ENCODE results near the gene CDK15.

CDK15 gene

GRCh38 chr2:201860636-201861066 is 54.3 kb downstream of the CDK15 start:
- Histone ChIP-seq H3K4me3 (ENCODE audit: low read depth, low read length, poor library complexity, severe bottlenecking) (no peak overlapping the region), H2AFZ (ENCODE audit: low read length) (no peak overlapping the region)
- TF ChIP-seq CTCF (IDR thresholded peaks at IDR 0.05; ENCODE audit: low read length) (peak; percentile 77), EZH2 (IDR thresholded peaks at IDR 0.05; ENCODE audit: borderline replicate concordance, low read length) (no peak)

GRCh38 chr2:201862843-201863242 is 56.5 kb downstream of the CDK15 start:
- H3F3A ChIP-seq (ENCODE audit: insufficient read depth, low read length) = no peaks in the 10 kb centered on the region
- TF ChIP-seq EZH2 (IDR thresholded peaks at IDR 0.05; ENCODE audit: borderline replicate concordance, low read length) (no peak), CTCF (IDR thresholded peaks at IDR 0.05; ENCODE audit: low read length) (no peak)

More at GRCh38 chr2:201860636-201861066, 54.3 kb downstream of the CDK15 start:
- no peak overlapping the region for H3K9ac ChIP-seq (ENCODE audit: low read length)
- H3K4me1 ChIP-seq (ENCODE audit: insufficient read depth, low read length, severe bottlenecking) = no peaks in the 10 kb centered on the region
- no peaks in the 10 kb centered on the region for H3K27me3 ChIP-seq (ENCODE audit: insufficient read depth, low read length)
- H3K36me3 ChIP-seq (ENCODE audit: insufficient read depth, low read length) = no peaks in the 10 kb centered on the region
- H3F3A ChIP-seq (ENCODE audit: insufficient read depth, low read length) = no peaks in the 10 kb centered on the region
- H3K4me2 ChIP-seq (ENCODE audit: low read length) = no peak overlapping the region
- no peaks in the 10 kb centered on the region for H4K20me1 ChIP-seq (ENCODE audit: insufficient read depth, low read length)
- H3K9me3 ChIP-seq (ENCODE audit: low read length) = no peaks in the 10 kb centered on the region
- no peaks in the 10 kb centered on the region for H3K79me2 ChIP-seq (ENCODE audit: insufficient read depth, low read length)
- no peak overlapping the region for H3K27ac ChIP-seq (ENCODE audit: low read depth, low read length, poor library complexity, severe bottlenecking)
- H3K9me2 ChIP-seq (ENCODE audit: low read depth, low read length) = no peaks in the 10 kb centered on the region

GRCh38 chr2:201866643-201867473 is 60.5 kb downstream of the CDK15 start:
- Histone ChIP-seq H2AFZ (ENCODE audit: low read length) (no peak overlapping the region), H3K27ac (ENCODE audit: low read depth, low read length, poor library complexity, severe bottlenecking) (no peak overlapping the region), H3K4me3 (ENCODE audit: low read depth, low read length, poor library complexity, severe bottlenecking) (no peak overlapping the region), H3K27me3 (ENCODE audit: insufficient read depth, low read length) (no peaks in the 10 kb centered on the region), H3K36me3 (ENCODE audit: insufficient read depth, low read length) (no peaks in the 10 kb centered on the region), H3K4me1 (ENCODE audit: insufficient read depth, low read length, severe bottlenecking) (no peaks in the 10 kb centered on the region), H3K9ac (ENCODE audit: low read length) (no peak overlapping the region), H3K9me2 (ENCODE audit: low read depth, low read length) (no peaks in the 10 kb centered on the region), H3K79me2 (ENCODE audit: insufficient read depth, low read length) (no peaks in the 10 kb centered on the region), H3F3A (ENCODE audit: insufficient read depth, low read length) (no peaks in the 10 kb centered on the region), H4K20me1 (ENCODE audit: insufficient read depth, low read length) (no peaks in the 10 kb centered on the region), H3K9me3 (ENCODE audit: low read length) (no peaks in the 10 kb centered on the region), H3K4me2 (ENCODE audit: low read length) (no peak overlapping the region)
- TF ChIP-seq EZH2 (IDR thresholded peaks at IDR 0.05; ENCODE audit: borderline replicate concordance, low read length) = no peak
- no peak for TF ChIP-seq CTCF (IDR thresholded peaks at IDR 0.05; ENCODE audit: low read length)

More at GRCh38 chr2:201862843-201863242, 56.5 kb downstream of the CDK15 start:
- H3K27me3 ChIP-seq (ENCODE audit: insufficient read depth, low read length) = no peaks in the 10 kb centered on the region
- H3K9ac ChIP-seq (ENCODE audit: low read length) = no peak overlapping the region
- H3K9me3 ChIP-seq (ENCODE audit: low read length) = no peaks in the 10 kb centered on the region
- H3K4me3 ChIP-seq (ENCODE audit: low read depth, low read length, poor library complexity, severe bottlenecking) = no peak overlapping the region
- H3K4me2 ChIP-seq (ENCODE audit: low read length) = no peak overlapping the region
- no peaks in the 10 kb centered on the region for H4K20me1 ChIP-seq (ENCODE audit: insufficient read depth, low read length)
- no peaks in the 10 kb centered on the region for H3K79me2 ChIP-seq (ENCODE audit: insufficient read depth, low read length)
- H3K27ac ChIP-seq (ENCODE audit: low read depth, low read length, poor library complexity, severe bottlenecking) = no peak overlapping the region
- H2AFZ ChIP-seq (ENCODE audit: low read length) = no peak overlapping the region
- H3K9me2 ChIP-seq (ENCODE audit: low read depth, low read length) = no peaks in the 10 kb centered on the region
- H3K4me1 ChIP-seq (ENCODE audit: insufficient read depth, low read length, severe bottlenecking) = no peaks in the 10 kb centered on the region
- no peaks in the 10 kb centered on the region for H3K36me3 ChIP-seq (ENCODE audit: insufficient read depth, low read length)

Measured in OCI-LY1 (cell line).